GM12801 (cell line): Measurements from ENCODE around the gene STK32C.

Experiments
- TF ChIP-seq, protein P1 (sequence below): IDR thresholded peaks from one replicate; pipeline ENCODE4 v1.5.1; 2011; ENCODE audit warnings: control low read depth; ENCODE audit not compliant: insufficient read length; ENCODE audit errors: extremely low read depth

Gene STK32C

DNA sequence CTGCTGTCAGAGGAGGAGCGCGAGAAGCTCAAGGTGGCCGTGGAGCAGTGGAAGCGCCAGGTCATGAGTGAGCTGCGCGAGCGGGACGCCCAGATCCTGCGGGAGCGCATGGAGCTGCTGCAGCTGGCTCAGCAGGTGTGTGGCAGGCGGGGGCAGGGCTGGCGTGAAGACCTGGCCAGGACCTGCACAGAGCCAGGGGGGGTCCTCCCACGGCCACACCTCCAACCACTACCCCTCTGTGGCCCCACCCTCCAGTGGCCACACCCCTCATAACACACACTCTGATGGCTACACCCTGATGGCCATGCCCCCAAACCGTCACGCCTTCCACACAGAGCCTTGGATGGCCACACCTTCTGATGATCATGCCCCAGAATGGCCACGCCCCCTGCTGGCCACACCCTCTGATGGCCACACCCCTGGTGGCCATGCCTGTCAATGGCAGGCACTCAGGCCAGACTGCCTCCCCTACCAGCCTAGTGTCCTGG is 144.4 kb downstream of the STK32C start:
- TF ChIP-seq, protein P1, sequence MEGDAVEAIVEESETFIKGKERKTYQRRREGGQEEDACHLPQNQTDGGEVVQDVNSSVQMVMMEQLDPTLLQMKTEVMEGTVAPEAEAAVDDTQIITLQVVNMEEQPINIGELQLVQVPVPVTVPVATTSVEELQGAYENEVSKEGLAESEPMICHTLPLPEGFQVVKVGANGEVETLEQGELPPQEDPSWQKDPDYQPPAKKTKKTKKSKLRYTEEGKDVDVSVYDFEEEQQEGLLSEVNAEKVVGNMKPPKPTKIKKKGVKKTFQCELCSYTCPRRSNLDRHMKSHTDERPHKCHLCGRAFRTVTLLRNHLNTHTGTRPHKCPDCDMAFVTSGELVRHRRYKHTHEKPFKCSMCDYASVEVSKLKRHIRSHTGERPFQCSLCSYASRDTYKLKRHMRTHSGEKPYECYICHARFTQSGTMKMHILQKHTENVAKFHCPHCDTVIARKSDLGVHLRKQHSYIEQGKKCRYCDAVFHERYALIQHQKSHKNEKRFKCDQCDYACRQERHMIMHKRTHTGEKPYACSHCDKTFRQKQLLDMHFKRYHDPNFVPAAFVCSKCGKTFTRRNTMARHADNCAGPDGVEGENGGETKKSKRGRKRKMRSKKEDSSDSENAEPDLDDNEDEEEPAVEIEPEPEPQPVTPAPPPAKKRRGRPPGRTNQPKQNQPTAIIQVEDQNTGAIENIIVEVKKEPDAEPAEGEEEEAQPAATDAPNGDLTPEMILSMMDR = no peak

DNA sequence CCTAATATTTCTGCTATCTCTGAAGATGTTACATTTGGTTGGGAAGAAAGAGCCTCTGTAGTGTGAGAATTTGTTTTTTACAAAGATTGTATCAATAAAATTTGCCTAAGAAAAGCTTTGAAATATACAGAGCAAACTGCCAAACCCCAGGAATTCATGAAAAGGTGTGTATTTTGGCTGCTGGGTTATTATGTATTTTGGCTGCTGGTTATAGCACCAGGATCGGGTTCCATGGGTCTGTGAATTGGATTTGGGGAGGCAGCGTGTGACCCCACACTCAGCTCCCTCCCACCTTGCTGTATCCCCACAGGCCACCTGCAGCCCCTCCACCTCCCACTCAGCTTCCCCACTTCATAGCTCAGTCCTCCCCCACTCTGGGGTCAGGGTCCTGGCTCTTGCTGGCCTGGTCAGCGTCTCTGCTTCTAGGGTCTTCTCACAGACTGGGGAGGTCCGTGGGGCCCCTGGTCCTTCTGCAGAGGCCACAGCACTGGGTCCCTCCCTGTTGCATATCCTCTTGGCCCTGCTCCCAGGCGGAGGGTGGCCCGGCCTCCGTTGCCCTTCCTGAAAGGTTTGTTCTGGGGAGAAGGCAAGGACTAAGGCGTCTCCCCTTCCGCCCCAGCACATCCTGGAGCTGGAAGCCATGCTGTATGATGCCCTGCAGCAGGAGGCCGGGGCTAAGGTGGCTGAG is 145.0 kb downstream of the STK32C start:
- TF ChIP-seq, protein P1 = no peak

DNA sequence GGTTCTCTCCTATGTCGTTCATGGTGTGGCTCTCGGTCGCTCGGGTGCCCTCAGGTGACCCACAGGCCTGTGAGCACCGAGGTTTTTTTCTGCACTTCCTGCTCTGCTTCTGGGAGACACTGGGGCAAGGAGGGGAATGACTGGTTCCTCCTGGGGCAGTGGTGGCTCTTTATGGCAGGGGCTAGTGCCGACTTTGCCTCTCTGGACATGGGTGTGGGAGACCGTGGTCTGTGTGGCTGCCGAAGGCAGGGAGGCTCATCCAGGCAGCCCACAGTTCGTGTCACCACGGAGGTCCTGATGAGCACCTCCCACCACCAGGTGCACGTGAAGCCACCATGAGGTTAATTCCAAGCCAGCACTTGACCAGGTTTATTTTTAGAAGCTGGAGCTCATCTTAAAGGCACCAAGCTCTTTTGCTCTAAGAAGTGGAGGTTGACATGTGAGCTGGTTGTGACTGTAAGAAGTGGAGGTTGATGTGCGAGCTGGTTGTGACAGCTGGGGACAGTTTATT is 145.7 kb downstream of the STK32C start:
- TF ChIP-seq, protein P1 = no peak

DNA sequence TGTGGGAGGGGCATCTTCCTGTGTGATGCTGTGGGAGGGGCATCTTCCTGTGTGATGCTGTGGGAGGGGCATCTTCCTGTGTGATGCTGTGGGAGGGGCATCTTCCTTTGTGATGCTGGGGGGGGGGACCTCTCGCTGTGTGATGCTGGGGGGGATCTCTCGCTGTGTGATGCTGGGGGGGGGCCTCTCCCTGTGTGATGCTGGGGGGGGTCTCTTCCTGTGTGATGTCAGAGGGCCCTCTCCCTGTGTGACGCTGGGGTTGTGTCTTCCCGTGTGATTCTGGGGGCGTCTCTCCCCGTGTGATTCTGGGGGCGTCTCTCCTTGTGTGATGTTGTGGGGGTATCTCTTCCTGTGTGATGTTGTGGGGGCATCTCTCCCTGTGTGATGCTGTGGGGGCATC is 148.9 kb downstream of the STK32C start:
- TF ChIP-seq, protein P1 = no peak

DNA sequence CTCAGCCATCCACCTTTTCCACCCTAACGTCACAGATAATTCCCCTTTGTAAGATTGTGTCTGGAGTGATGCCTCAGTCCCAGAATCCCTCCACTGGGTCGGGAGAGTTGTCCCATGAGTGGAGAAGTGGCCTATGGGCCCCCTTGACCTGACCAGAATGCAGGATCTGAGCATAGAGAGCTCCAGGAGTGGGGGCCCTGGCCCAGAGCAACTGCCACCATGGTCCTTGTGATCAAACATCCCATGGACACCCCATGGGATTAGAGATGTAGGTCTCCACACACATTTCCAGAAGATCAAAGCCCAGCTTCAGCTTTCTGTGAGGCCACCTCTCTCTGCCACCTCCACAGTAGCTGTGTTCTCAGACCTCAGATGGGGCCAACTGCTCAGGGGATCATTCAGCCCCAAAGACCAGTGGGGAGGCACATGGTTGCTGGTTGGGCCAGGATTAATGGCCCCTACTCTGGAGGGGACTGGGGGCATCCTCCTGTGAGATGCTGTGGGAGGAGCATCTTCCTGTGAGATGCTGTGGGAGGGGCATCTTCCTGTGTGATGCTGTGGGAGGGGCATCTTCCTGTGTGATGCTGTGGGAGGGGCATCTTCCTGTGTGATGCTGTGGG is 149.5 kb downstream of the STK32C start:
- TF ChIP-seq, protein P1 = no peak
